ENCODE results near the gene ANKRD13C.

The ANKRD13C gene

DNA sequence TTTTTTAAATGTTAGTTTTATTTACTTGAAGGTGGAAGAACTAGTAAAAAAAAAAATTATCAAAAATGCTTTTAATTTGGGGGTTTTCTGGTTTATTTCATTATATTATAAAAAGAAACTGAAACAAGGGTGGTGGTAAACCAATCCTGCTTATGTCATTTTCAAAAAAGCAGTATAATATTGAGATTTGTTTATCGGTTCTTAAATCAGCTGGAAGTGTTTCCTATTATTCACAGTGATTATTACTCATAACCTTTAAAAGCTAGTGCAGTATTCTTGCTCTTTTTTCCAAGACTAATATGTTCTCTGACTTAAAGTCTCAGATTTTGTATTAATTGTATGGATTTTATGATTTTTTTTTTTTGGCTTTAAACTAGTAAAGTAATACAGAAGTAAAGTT is 143.7 kb downstream of the ANKRD13C start:
- DNase-seq = no peak
